OCI-LY7 (cell line): ENCODE measurements around the gene IPO7.
"Not testable (repeated sequence)": the region's sequence is repeated elsewhere in the genome, so short reads cannot be mapped to it uniquely, and the experiment has no call there.

Experiments used
- CTCF ChIP-seq: fragments of 200-600 bp; sonication (generic); conservative IDR thresholded peaks from 2 replicates; pipeline ENCODE4 v1.5.1; 2014; ENCODE audit warnings: mild to moderate bottlenecking, antibody characterized with exemption, low read length, moderate library complexity, mixed read lengths
- EZH2phosphoT487 ChIP-seq: fragments of 200-600 bp; sonication (generic); IDR thresholded peaks from 2 replicates; pipeline ENCODE4 v1.6.1; 2018; ENCODE audit warnings: low read depth, borderline replicate concordance, mild to moderate bottlenecking, mixed run types, antibody characterized with exemption, low read length, moderate library complexity, mixed read lengths

GRCh38 chr11:9360862-9361622 is 23.4 kb upstream of the IPO7 start:
- TF ChIP-seq CTCF, EZH2phosphoT487: not testable (repeated sequence)
